GM10847 (cell line): Measurements from ENCODE around the gene MSLN.
A peak's percentile ranks its signal among the peaks of the same experiment; 100 is the strongest.

Source experiments
- POLR2A ChIP-seq: IDR thresholded peaks from 2 replicates; pipeline ENCODE4 v1.6.1; 2011; ENCODE audit not compliant: insufficient read length; ENCODE audit errors: extremely low read depth

The MSLN gene

GRCh38 chr16:807347-808084 lies 47.0 kb downstream of the MSLN start:
- TF ChIP-seq POLR2A = peak; percentile 81

GRCh38 chr16:808085-808386 lies 47.5 kb downstream of the MSLN start:
- TF ChIP-seq POLR2A = no peak

- no peak for TF ChIP-seq POLR2A
Measured at GRCh38 chr16:813204-813915, 52.8 kb downstream of the MSLN start.

- no peak for TF ChIP-seq POLR2A
Measured at GRCh38 chr16:813916-814412, 53.4 kb downstream of the MSLN start.

GRCh38 chr16:814974-815373 lies 54.4 kb downstream of the MSLN start:
- no peak for TF ChIP-seq POLR2A

GRCh38 chr16:815861-816260 lies 55.3 kb downstream of the MSLN start:
- TF ChIP-seq POLR2A = no peak

GRCh38 chr16:817001-817906 lies 56.7 kb downstream of the MSLN start:
- TF ChIP-seq POLR2A = no peak

GRCh38 chr16:818132-818531 lies 57.6 kb downstream of the MSLN start:
- no peak for TF ChIP-seq POLR2A
